Subcutaneous adipose tissue (tissue), 4 donors: ENCODE data around the gene GNPDA2. TPM values are rescaled to one million over a fixed set of nuclear protein-coding genes. Genes with fewer than 3 reads are reported as not detected.

Source experiments
- total RNA-seq, 4 donors: library from RNA; depleted of rRNA; stranded (reverse); fragments of >200 nt; gene quantifications; one replicate each; pipeline ENCODE4 v1.1.0, GENCODE V29; 2016
- TF ChIP-seq, protein P1 (sequence below): fragments of 450-650 bp; IDR thresholded peaks from one replicate; pipeline ENCODE4 v1.5.1; 2016; ENCODE audit warnings: low read depth, mild to moderate bottlenecking, control low read depth, antibody characterized with exemption, moderate library complexity

The GNPDA2 gene
- total RNA-seq, 4 donors from 2014 or later = 9.6 to 14.6 (median 12.8) TPM

DNA sequence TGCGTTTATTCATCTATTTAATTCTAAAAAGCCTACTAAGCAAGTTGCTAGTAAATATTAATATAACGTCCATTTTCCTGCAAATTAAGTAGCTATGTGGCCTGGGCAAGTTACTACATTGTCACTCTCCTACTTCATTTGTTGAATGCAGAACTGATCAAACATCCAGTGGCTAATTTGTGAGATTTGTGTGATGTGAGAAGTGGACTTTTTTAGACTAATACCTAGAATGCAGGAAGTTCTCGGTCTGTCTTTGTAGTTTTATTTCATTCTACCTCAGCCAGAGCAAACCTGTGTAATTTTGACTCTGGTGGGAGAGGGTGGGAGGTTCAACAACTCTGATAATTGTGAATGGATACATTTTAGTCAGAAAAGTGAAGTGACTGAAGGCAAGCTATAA lies 47.3 kb downstream of the GNPDA2 start:
- TF ChIP-seq, protein P1, sequence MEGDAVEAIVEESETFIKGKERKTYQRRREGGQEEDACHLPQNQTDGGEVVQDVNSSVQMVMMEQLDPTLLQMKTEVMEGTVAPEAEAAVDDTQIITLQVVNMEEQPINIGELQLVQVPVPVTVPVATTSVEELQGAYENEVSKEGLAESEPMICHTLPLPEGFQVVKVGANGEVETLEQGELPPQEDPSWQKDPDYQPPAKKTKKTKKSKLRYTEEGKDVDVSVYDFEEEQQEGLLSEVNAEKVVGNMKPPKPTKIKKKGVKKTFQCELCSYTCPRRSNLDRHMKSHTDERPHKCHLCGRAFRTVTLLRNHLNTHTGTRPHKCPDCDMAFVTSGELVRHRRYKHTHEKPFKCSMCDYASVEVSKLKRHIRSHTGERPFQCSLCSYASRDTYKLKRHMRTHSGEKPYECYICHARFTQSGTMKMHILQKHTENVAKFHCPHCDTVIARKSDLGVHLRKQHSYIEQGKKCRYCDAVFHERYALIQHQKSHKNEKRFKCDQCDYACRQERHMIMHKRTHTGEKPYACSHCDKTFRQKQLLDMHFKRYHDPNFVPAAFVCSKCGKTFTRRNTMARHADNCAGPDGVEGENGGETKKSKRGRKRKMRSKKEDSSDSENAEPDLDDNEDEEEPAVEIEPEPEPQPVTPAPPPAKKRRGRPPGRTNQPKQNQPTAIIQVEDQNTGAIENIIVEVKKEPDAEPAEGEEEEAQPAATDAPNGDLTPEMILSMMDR = no peak

DNA sequence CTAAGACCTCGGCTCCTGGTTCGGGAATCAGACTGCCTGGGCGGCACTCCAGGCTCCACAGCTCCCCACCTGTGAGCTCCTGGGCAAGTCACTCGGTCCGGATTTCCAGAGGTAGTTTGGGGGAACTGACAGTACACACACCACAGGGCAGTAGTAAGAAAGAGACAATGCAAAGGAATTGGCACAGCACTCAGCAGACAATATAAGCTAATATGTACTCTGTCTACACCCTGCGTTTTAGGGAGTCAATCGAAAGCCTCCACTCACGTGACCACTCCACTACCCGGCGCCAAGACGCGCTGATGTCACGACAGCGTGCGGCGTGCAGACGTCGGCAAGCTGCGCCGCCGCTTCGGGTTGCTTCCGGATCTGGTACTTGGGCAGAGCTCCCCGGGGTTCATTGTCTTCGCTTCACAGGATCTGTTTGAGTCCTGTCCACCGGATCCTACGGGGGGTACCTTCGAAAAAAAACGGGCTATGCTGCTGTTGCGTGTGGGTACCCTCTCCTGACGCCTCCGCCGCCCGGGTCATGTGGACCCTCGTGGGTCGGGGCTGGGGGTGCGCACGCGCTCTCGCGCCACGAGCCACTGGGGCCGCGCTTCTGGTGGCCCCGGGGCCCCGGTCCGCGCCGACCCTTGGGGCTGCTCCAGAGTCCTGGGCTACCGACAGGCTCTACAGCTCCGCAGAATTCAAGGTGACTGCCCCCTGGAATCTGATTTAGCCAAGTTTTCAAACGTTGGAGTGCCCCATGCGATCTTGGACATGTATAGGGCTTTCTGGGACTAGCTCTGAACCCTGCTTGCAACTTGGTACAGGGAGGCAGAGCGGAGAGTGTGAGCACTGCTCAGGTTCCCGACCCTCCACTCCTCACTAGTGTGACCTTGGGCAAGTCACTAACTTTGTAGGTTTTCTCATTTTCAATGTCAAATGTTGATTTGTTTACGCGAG lies 48.0 kb downstream of the GNPDA2 start, which contains the start of gene GUF1:
Gene GUF1 (plus strand): TSS at position 327 of the 948 bp plus-strand sequence. CDS start 203 bp downstream, at position 530.
- TF ChIP-seq, protein P1 = no peak

DNA sequence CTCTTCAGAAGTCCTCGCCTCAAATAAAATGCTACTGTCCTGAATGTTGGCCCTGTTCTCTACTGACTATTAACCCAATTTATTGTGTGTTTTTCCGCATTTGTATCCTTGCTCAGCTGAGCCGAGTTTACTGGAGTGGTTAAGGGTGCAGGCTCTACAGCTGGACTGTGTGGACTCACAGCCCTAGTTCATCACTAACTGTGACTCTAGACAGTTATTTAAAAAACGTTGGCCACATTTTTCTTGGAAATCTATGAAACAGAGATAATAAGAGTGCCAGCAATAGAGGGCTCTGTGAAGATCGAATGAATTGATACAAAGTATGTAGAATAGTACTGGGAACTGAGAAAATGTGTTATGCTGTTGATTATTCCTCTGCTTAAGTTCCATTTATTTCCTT lies 51.0 kb downstream of the GNPDA2 start:
- TF ChIP-seq, protein P1 = no peak

DNA sequence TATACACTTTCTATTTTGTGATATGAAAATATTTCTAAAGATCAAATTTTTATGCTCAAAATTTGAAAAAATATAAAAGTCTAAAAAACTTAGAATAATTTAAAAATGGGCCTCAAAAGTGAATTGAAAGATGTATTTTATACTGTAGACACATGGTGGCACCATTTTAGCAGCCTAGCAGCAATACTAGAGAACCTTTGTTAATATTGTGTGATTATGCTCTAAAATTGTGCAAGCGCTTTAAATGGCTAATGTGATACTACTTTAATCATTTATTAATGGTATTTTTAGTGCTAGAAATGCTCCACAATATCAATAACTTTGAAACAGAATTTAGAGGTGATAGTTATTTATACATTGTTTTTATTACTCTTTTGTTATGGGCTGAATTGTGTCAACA lies 51.9 kb downstream of the GNPDA2 start:
- TF ChIP-seq, protein P1 = no peak

DNA sequence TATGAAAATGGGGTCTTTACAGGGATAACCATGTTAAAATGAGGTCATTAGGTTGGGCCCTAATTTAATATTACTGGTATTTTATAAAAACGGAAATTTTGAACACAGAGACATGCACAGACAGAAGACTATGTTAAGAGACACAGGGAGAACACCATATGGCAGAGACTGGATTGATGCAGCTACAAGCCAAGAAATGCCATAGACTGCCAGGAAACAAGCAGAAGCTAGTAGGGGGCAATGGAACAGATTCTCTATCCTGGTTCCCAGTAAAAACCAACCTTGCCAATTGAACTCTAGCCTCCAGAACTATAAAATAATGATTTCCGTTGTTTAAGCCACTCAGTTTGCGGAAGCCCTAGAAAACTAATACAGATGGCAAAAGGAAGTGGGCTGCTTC lies 54.7 kb downstream of the GNPDA2 start:
- TF ChIP-seq, protein P1 = no peak

DNA sequence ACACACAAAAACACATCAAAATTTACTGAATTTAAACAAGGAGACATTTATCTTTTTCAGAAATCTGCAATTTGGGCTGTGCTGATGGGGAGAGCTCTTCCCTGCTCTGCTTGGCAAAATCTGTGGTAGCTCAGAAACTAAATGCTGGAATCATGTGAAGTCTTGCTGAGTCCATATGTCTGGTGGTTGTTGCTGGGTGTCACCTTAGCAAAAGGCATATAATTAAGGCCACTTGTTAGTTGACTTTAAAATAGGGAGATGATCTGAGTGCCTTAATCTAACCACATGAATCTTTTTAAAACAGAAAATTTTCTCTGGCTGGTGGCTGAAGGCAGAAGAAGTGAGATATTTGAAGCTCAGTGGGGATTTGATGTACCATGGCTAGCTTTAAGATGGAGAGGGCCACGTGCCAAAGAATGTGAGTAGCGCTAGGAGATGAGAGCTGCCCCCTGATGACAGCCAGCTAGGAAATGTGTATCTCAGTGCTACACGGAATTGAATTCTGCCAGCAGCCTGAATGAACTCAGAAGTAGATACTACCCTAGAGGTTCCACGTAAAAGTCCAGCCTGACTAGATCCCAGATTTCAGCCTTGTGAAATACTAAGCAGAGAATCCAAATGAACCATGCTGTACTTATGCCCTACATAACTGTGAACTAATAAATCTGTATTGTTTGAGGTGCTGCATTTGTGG lies 55.7 kb downstream of the GNPDA2 start:
- TF ChIP-seq, protein P1 = no peak

DNA sequence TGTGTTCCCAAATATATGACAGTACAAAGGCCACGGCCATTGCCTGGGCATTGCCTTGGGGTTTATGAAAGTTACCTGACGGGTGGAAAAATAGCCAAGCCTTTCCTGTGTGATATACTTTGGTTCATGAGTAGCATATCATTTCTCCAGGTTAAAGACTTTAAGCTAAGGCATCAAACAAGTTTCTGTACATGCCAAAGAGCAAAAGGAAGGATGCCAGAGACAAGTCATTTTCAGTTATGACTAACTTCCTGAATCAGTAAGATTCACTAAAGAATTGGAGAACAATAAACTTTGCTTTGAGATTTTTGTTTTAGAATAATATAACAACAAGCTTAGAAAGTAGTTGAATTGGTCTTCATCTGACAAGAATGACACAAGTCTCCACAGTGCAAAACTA lies 57.8 kb downstream of the GNPDA2 start:
- TF ChIP-seq, protein P1 = no peak
